ENCODE measurements around the gene KCNA3. TPM values are rescaled to one million over a fixed set of nuclear protein-coding genes. Genes with fewer than 3 reads are reported as not detected.

Gene KCNA3
- total and polyA plus RNA-seq, 9 of the 15 experiments (the other 6 are each of a cell fraction or from before 2014, with no cell fraction given) = not detected

DNA sequence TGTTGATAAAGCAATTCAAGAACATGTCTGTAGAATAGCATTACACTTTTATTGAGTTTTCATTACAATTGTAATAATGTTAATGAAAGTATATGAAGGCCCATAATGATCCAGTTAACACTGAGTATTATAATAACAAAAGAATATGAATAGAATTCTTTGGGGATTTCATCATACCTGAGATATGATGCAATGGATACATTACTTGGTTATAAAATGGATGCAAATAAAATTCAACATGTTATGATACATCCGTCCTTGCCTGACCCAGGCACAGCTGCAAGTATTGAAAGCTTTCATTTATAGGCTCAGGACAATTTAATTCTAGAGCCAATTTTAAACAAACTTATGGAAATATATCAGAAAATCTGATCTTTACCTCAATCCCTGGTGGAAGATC, 8.2 kb upstream of the KCNA3 start (continued):
- TF ChIP-seq, protein P1, sequence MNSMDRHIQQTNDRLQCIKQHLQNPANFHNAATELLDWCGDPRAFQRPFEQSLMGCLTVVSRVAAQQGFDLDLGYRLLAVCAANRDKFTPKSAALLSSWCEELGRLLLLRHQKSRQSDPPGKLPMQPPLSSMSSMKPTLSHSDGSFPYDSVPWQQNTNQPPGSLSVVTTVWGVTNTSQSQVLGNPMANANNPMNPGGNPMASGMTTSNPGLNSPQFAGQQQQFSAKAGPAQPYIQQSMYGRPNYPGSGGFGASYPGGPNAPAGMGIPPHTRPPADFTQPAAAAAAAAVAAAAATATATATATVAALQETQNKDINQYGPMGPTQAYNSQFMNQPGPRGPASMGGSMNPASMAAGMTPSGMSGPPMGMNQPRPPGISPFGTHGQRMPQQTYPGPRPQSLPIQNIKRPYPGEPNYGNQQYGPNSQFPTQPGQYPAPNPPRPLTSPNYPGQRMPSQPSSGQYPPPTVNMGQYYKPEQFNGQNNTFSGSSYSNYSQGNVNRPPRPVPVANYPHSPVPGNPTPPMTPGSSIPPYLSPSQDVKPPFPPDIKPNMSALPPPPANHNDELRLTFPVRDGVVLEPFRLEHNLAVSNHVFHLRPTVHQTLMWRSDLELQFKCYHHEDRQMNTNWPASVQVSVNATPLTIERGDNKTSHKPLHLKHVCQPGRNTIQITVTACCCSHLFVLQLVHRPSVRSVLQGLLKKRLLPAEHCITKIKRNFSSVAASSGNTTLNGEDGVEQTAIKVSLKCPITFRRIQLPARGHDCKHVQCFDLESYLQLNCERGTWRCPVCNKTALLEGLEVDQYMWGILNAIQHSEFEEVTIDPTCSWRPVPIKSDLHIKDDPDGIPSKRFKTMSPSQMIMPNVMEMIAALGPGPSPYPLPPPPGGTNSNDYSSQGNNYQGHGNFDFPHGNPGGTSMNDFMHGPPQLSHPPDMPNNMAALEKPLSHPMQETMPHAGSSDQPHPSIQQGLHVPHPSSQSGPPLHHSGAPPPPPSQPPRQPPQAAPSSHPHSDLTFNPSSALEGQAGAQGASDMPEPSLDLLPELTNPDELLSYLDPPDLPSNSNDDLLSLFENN (IDR thresholded peaks at IDR 0.05; ENCODE audit: low read depth in 2 of 2, low read length in 2 of 2) = no peak
- TF ChIP-seq PPARD (CRISPR knock-in tag; IDR thresholded peaks at IDR 0.05) = no peak
- TF ChIP-seq ZNF253 (CRISPR knock-in tag; conservative IDR thresholded peaks at IDR 0.05) = no peak
- no peak for TF ChIP-seq NBN (IDR thresholded peaks at IDR 0.05; ENCODE audit: low read depth)
- TF ChIP-seq, protein P2, sequence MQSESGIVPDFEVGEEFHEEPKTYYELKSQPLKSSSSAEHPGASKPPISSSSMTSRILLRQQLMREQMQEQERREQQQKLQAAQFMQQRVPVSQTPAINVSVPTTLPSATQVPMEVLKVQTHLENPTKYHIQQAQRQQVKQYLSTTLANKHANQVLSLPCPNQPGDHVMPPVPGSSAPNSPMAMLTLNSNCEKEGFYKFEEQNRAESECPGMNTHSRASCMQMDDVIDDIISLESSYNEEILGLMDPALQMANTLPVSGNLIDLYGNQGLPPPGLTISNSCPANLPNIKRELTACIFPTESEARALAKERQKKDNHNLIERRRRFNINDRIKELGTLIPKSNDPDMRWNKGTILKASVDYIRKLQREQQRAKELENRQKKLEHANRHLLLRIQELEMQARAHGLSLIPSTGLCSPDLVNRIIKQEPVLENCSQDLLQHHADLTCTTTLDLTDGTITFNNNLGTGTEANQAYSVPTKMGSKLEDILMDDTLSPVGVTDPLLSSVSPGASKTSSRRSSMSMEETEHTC (IDR thresholded peaks at IDR 0.05) = no peak
- TF ChIP-seq DDX20 (tag; IDR thresholded peaks at IDR 0.05; ENCODE audit: low read depth) = no peak
- no peak for TF ChIP-seq SAP30 (IDR thresholded peaks at IDR 0.05; ENCODE audit: borderline replicate concordance, insufficient read depth, low read depth, low read length, poor library complexity, severe bottlenecking)
